Erythroblast (primary cell): Measurements from ENCODE around the gene SLC26A9.

Experiments used
- GATA1 ChIP-seq: IDR thresholded peaks from 2 replicates; pipeline ENCODE4 v1.6.1; 2011; ENCODE audit warnings: low read depth, mild to moderate bottlenecking, control low read depth, low read length, moderate library complexity
- POLR2A ChIP-seq: IDR thresholded peaks from 2 replicates; pipeline ENCODE4 v1.6.1; 2011; ENCODE audit warnings: mild to moderate bottlenecking, low read length

GRCh38 chr1:205948886-205949285 lies 5.6 kb upstream of the SLC26A9 start:
- TF ChIP-seq POLR2A (no peak), GATA1 (no peak)
